ENCODE measurements around the gene KDM5A. TPM values are rescaled to one million over a fixed set of nuclear protein-coding genes. Genes with fewer than 3 reads are reported as not detected.

KDM5A gene
- total and polyA plus RNA-seq, 4 donors, result 6.2 to 101 (median 36.1) TPM

GRCh38 chr12:337039-337438 is 52.1 kb downstream of the KDM5A start:
- no peak overlapping the region for H3K9ac ChIP-seq (ENCODE audit: insufficient read depth in 1 of 2, low read length in 2 of 2)
- 82 to 84% methylated on average over 6 of the region's 6 CpGs for WGBS, 2 donors

GRCh38 chr12:334125-334524 is 55.0 kb downstream of the KDM5A start:
- no peak for ATAC-seq (ENCODE audit: insufficient read depth, low FRiP score)
- no peak for TF ChIP-seq CTCF (IDR thresholded peaks at IDR 0.05; ENCODE audit: control extremely low read depth, extremely low read depth)
- WGBS, 2 donors, result 96 to 97% methylated on average over 1 of the region's 1 CpG
- H3K27ac ChIP-seq (ENCODE audit: low read depth in 1 of 2, low read length in 1 of 2), result no peak overlapping the region
- H3K27me3 ChIP-seq (ENCODE audit: control insufficient read depth in 3 of 3, insufficient read depth in 3 of 3, low read length in 2 of 3), result no peaks in the 10 kb centered on the region
- DNase-seq, result no peak
- no peaks in the 10 kb centered on the region for H3K9me3 ChIP-seq (ENCODE audit: control insufficient read depth in 4 of 4, insufficient read depth in 3 of 4, low read length in 3 of 4)
- H3K9ac ChIP-seq (ENCODE audit: insufficient read depth in 1 of 2, low read length in 2 of 2), result no peak overlapping the region
- peaks cover 0 to 2% (median 0%) of the 10 kb centered on the region in 5 donors for H3K4me1 ChIP-seq (ENCODE audit: control insufficient read depth in 5 of 5, insufficient read depth in 5 of 5, low read length in 5 of 5)
- no peak overlapping the region for H3K4me3 ChIP-seq
- peaks cover 15 to 43% (median 21%) of the 10 kb centered on the region in 4 donors for H3K36me3 ChIP-seq (ENCODE audit: control insufficient read depth in 4 of 4, insufficient read depth in 4 of 4, low read length in 4 of 4)

More at GRCh38 chr12:337039-337438, 52.1 kb downstream of the KDM5A start:
- H3K27ac ChIP-seq (ENCODE audit: low read depth in 1 of 2, low read length in 1 of 2), result no peak overlapping the region
- TF ChIP-seq CTCF (IDR thresholded peaks at IDR 0.05; ENCODE audit: control extremely low read depth, extremely low read depth), result no peak
- ATAC-seq (ENCODE audit: insufficient read depth, low FRiP score) (no peak), DNase-seq (no peak)
- H3K4me3 ChIP-seq, result no peak overlapping the region
- H3K27me3 ChIP-seq (ENCODE audit: control insufficient read depth in 3 of 3, insufficient read depth in 3 of 3, low read length in 2 of 3), result no peaks in the 10 kb centered on the region
- peaks cover 0 to 2% (median 0%) of the 10 kb centered on the region in 5 donors for H3K4me1 ChIP-seq (ENCODE audit: control insufficient read depth in 5 of 5, insufficient read depth in 5 of 5, low read length in 5 of 5)
- H3K9me3 ChIP-seq (ENCODE audit: control insufficient read depth in 4 of 4, insufficient read depth in 3 of 4, low read length in 3 of 4), result no peaks in the 10 kb centered on the region
- H3K36me3 ChIP-seq (ENCODE audit: control insufficient read depth in 4 of 4, insufficient read depth in 4 of 4, low read length in 4 of 4), result peaks cover 13 to 41% (median 18%) of the 10 kb centered on the region in 4 donors

- H3K4me1 ChIP-seq (ENCODE audit: control insufficient read depth in 5 of 5, insufficient read depth in 5 of 5, low read length in 5 of 5), result peaks cover 0 to under 1% (median 0%) of the 10 kb centered on the region in 5 donors
- H3K36me3 ChIP-seq (ENCODE audit: control insufficient read depth in 4 of 4, insufficient read depth in 4 of 4, low read length in 4 of 4), result peaks cover 19 to 49% (median 21%) of the 10 kb centered on the region in 4 donors
- no peaks in the 10 kb centered on the region for H3K9me3 ChIP-seq (ENCODE audit: control insufficient read depth in 4 of 4, insufficient read depth in 3 of 4, low read length in 3 of 4)
- 91 to 97% methylated on average over 2 of the region's 2 CpGs for WGBS, 2 donors
- ATAC-seq (ENCODE audit: insufficient read depth, low FRiP score) (no peak), DNase-seq (no peak)
- H3K4me3 ChIP-seq, result no peak overlapping the region
- TF ChIP-seq CTCF (IDR thresholded peaks at IDR 0.05; ENCODE audit: control extremely low read depth, extremely low read depth), result no peak
- H3K9ac ChIP-seq (ENCODE audit: insufficient read depth in 1 of 2, low read length in 2 of 2), result no peak overlapping the region
- H3K27ac ChIP-seq (ENCODE audit: low read depth in 1 of 2, low read length in 1 of 2), result no peak overlapping the region
- H3K27me3 ChIP-seq (ENCODE audit: control insufficient read depth in 3 of 3, insufficient read depth in 3 of 3, low read length in 2 of 3), result no peaks in the 10 kb centered on the region
These were observed 56.4 kb downstream of the KDM5A start for GRCh38 chr12:332581-333205.

All from lung (tissue), 12 donors.